Esophagus (tissue), 2 donors: ENCODE data around the gene STAT3. TPM values are rescaled to one million over a fixed set of nuclear protein-coding genes. Genes with fewer than 3 reads are reported as not detected.
"Not testable (repeated sequence)": the region's sequence is repeated elsewhere in the genome, so short reads cannot be mapped to it uniquely, and the experiment has no call there.

Experiments
- H3K27ac ChIP-seq, 2 donors: one replicate each; pipeline ENCODE4 v1.5.1; 2013; ENCODE audit warnings: low read depth in 2 of 2, mild to moderate bottlenecking in 2 of 2, inconsistent platforms in 1 of 2, low read length in 1 of 2, moderate library complexity in 1 of 2
- H3K27me3 ChIP-seq, 2 donors: one replicate each; pipeline ENCODE4 v1.6.1; 2013; ENCODE audit warnings: low read length in 2 of 2, control low read depth in 1 of 2, mild to moderate bottlenecking in 1 of 2; ENCODE audit not compliant: insufficient read depth in 2 of 2, control insufficient read depth in 1 of 2
- H3K36me3 ChIP-seq, 2 donors: one replicate each; pipeline ENCODE4 v1.6.1; 2013; ENCODE audit warnings: low read length in 1 of 2; ENCODE audit not compliant: control insufficient read depth in 2 of 2, insufficient read depth in 2 of 2
- H3K4me1 ChIP-seq, 2 donors: one replicate each; pipeline ENCODE4 v1.6.1; 2013; ENCODE audit warnings: low read length in 1 of 2; ENCODE audit not compliant: control insufficient read depth in 2 of 2, insufficient read depth in 2 of 2
- H3K4me3 ChIP-seq, 2 donors: one replicate each; pipeline ENCODE4 v1.5.1; 2013; ENCODE audit warnings: low read length in 2 of 2, mild to moderate bottlenecking in 2 of 2, low read depth in 1 of 2, moderate library complexity in 1 of 2
- H3K9me3 ChIP-seq, 2 donors: one replicate each; pipeline ENCODE4 v1.6.1; 2013; ENCODE audit warnings: mild to moderate bottlenecking in 2 of 2, low read depth in 1 of 2, low read length in 1 of 2, moderate library complexity in 1 of 2; ENCODE audit not compliant: control insufficient read depth in 2 of 2, insufficient read depth in 1 of 2
- WGBS, 2 donors: extraction: QIAGEN DNeasy Blood & Tissue Kit; methylation state at CpG; one replicate each; pipeline ENCODE4 v1.1.7; 2013; 5-methylcytosine and 5-hydroxymethylcytosine counted together
- polyA plus RNA-seq, 2 donors: library from polyadenylated mRNA; stranded (reverse); fragments of 200-250 nt; gene quantifications; one replicate each; pipeline ENCODE4 v1.2.3, GENCODE V29; 2013
- donor health status: healthy with polysubstance abuse.
- donor health status: Bipolar disorder and iron deficiency.

Gene STAT3
- polyA plus RNA-seq, 2 donors, result 30.8 to 64.2 TPM

DNA sequence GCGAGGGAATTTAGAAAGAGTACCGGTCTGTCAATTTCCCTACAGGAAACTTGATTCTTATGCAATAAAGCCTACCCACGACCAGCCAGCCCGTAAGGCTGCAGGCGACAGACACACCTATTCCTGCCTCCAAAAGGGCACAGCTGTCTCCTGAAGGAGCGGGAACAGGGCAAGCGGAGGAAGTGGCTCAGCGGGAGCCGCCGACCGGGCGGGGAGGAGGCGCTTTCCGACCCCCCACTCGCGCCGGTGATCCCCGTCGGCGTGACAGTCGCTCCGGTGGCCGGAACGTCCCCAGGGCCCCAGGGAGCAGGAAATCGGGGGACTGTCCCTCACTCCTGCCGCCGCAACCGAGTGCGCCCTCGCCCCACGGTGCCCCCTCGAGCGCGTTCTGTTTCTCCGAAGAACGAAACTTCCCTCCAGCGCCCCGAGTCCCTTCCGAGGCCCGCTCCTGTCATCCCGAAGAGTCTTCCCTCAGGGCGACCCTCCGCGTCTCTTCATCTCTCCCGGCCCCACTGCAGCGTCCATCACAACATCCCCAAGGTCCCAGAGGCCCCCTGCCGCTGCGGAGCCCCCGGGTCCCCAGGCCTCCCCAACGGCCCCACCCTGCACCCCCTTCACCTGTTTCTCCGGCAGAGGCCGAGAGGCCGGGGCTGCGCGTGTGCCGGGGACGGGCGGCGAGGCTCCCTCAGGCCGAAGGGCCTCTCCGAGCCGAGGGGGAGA lies 421 bp downstream of the STAT3 start:
- Histone ChIP-seq H3K4me1 (peaks cover 0 to 2% of the 10 kb centered on the region in 2 donors), H3K4me3 (peak overlapping the region; percentile 94 to 97), H3K27ac (peak overlapping the region; percentile 99), H3K27me3 (no peaks in the 10 kb centered on the region), H3K9me3 (no peaks in the 10 kb centered on the region), H3K36me3 (no peaks in the 10 kb centered on the region)
- 0% methylated on average over 52 to 62 of the region's 62 CpGs for WGBS, 2 donors

DNA sequence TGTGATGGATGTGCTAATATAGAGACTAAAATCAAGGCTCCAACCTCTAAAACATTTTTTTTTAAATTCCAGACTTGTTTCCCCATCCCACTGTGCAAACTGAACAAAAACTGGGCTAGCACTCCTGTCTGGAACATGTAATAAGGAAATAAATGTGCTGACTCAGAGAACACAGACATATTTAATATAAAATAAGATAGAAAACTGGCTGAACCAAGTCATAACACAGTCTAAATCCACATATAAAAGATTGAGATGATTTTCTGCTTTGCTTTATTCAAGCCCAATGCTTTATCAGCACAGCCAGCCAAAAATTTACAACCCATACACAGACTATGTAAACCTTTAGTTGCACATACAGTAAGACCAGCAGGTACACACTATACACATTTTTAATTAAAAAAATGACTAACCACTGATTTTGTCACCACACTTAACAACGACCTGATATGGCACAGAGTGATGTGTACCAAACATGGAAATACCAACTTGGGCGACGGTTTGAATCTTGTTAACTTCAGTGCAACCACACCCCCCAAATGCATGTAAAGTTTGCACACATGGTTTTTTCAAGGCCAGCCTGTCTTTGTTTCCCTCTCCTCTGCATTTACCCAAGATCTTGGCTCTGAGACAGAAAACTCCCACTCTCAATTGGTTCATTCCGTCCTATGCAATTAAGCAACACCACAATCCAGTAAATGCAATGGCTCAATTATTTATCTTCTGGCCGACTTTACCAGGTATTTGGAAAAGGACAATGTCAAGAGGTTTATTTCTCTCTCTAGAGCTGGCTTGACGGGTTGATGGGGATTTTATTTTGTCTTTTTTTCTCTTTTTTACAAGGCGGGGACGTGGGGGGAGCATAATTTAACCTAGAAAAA lies 1.2 kb downstream of the STAT3 start:
- 2% methylated on average over 8 of the region's 8 CpGs for WGBS, 2 donors
- Histone ChIP-seq H3K27me3 (no peaks in the 10 kb centered on the region), H3K4me1 (peaks cover 0 to 2% of the 10 kb centered on the region in 2 donors), H3K36me3 (no peaks in the 10 kb centered on the region), H3K4me3 (peak overlapping the region; percentile 94 to 97), H3K9me3 (no peaks in the 10 kb centered on the region), H3K27ac (peak overlapping the region; percentile 99)

DNA sequence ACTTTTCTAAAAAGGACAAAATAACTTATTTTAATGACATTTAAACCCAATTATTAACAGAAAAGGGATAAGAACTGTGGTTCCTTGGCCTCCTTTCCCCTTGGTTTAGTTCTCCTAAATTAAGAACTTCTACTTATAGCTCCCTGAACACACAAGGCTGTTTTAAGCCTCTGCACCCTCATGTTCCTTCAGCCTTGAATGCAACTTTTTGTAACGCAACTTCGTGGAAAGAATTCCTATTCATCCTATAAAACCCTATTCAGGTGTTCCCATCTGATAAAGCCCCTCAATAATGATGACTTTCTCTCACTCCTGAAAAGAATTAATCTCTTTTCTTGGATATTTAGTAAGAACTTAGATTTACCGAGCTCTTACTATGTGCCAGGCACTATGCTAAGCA lies 6.3 kb downstream of the STAT3 start:
- Histone ChIP-seq H3K36me3 (no peaks in the 10 kb centered on the region), H3K4me1 (peaks cover 0 to 2% of the 10 kb centered on the region in 2 donors), H3K27me3 (no peaks in the 10 kb centered on the region), H3K4me3 (no peak overlapping the region), H3K9me3 (no peaks in the 10 kb centered on the region), H3K27ac (no peak overlapping the region)
- 80% methylated on average over 3 of the region's 3 CpGs for WGBS, 2 donors

DNA sequence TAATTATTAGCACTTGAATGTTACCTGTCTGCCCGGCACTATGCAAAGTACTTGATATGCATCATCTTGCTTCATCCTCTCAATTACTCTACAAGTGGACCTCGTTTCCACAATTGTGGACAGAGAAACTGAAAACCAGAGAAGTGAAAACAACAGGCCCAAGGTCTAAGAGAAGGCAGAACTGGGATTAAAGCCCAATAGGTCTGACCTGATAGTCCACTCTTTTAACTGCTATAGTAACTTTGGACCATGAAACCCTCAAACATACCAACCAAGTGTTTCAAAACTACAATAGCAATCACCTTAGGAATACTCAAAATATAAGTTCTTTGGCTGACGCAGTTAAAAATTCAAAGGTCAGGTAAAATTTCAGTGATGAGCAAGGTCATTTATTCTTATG lies 7.3 kb downstream of the STAT3 start:
- no peak overlapping the region for H3K27ac ChIP-seq
- WGBS, 2 donors, result 81 to 84% methylated on average over 3 of the region's 3 CpGs

DNA sequence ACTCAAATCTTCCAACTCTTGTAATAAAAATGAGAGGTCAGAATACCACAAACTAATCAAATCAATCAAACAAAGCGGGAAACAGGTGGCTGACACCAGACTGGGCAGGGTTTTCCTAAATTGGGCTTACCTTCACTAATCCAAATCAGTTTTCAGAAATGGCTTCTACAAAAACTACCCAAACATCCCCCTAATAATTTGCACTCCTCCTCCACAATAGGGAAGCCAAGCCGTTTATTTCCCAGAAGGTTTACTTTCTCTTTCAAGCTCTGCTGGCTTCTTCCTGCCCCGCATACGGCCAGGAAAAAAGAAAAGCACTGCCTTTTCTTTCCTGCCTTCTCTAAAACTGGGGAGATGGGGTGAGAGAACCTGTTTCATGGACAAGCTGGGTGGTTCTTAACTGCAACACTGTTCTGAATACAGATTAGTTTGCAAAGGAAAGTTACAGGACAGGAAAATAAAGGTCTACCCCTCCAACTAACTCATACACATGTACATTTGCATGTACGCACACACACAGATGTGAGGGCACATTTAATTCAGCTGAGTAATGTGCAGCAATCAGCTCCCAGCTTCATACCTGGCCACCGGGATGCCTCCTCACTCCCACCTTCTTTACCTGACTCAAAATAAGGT lies 9.2 kb downstream of the STAT3 start:
- peak overlapping the region in 1 of 2 donors; percentile 37 for H3K4me3 ChIP-seq
- no peaks in the 10 kb centered on the region for H3K27me3 ChIP-seq
- H3K4me1 ChIP-seq, result no peaks in the 10 kb centered on the region
- WGBS, 2 donors, result 4 to 5% methylated on average over 6 of the region's 6 CpGs
- no peaks in the 10 kb centered on the region for H3K36me3 ChIP-seq
- H3K9me3 ChIP-seq, result no peaks in the 10 kb centered on the region
- peak overlapping the region; percentile 64 to 82 for H3K27ac ChIP-seq

More for the DNA sequence above, 7.3 kb downstream of the STAT3 start:
- Histone ChIP-seq H3K36me3 (no peaks in the 10 kb centered on the region), H3K9me3 (no peaks in the 10 kb centered on the region), H3K27me3 (no peaks in the 10 kb centered on the region), H3K4me3 (no peak overlapping the region), H3K4me1 (no peaks in the 10 kb centered on the region)

DNA sequence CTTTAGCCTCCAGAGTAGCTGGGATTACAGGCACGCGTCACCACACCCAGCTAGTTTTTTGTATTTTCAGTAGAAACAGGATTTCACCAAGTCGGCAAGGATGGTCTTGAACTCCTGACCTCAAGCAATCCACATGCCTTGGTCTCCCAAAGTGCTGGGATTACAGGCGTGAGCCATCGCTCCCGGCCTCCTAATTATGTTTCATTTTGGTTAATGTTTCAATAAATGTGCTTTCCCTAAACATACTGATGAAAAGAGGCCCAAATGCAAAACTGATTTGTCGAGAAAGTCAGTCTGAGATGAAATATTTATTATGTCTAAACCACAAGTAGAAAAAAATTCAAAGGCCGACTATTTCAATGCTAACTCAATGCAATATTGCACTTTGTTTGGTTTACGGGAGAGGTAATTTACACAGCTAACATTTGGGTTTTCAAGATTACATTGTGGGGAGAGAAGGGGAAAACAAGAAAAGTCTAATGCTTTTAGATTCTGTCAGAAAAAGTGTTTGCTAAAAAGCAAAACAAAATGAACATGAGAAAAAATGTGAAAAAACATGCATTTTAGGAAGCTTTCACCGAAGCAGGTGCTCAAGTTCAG lies 9.8 kb downstream of the STAT3 start:
- peak overlapping the region in 1 of 2 donors; percentile 37 for H3K4me3 ChIP-seq
- no peaks in the 10 kb centered on the region for H3K4me1 ChIP-seq
- no peaks in the 10 kb centered on the region for H3K9me3 ChIP-seq
- 38 to 43% methylated on average over 10 of the region's 10 CpGs for WGBS, 2 donors
- H3K36me3 ChIP-seq, result no peaks in the 10 kb centered on the region
- no peaks in the 10 kb centered on the region for H3K27me3 ChIP-seq
- H3K27ac ChIP-seq, result peak overlapping the region in 1 of 2 donors; percentile 64

DNA sequence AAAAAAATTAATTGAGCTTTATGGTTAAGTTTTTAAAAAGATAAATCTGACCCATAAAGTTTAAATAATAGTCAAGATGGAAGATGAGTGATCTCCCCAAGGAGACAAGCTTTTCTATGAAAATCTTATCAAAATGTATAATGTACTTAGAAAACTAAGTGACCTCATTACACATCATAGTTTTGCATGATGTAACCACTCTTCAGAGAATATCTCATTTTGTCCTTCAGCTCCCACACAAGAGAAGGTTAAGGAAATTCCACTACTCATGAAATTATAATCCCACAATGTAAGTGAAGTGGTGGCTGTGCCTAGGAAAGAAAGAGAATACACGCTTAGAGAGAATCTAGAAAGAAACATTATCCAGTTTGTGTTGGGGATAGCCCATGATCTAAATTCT lies 14.3 kb downstream of the STAT3 start:
- no peaks in the 10 kb centered on the region for H3K36me3 ChIP-seq
- WGBS, 2 donors, result 83% methylated on average over 1 of the region's 1 CpG
- H3K4me1 ChIP-seq, result no peaks in the 10 kb centered on the region
- H3K9me3 ChIP-seq, result no peaks in the 10 kb centered on the region
- H3K27me3 ChIP-seq, result no peaks in the 10 kb centered on the region
- no peak overlapping the region for H3K4me3 ChIP-seq
- no peak overlapping the region for H3K27ac ChIP-seq

DNA sequence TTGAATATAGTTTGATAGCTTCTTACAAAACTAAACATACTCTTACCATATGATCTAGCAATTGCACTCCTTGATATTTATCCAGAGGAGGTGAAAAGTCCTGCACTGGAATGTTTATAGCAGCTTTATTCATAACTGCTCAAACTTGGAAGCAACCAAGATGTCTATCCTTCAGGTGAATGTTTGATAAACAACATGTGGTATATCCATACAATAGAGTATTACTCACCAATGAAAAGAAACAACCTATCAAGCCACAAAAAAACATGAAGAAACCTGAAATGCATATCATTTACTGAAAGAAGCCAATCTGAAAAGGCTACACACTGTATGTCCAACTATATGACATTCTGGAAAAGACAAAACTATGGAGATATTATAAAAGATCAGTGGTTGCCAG lies 16.1 kb downstream of the STAT3 start:
- Histone ChIP-seq H3K27ac (no peak overlapping the region), H3K27me3 (no peaks in the 10 kb centered on the region), H3K9me3 (no peaks in the 10 kb centered on the region), H3K4me1 (no peaks in the 10 kb centered on the region), H3K4me3 (no peak overlapping the region), H3K36me3 (no peaks in the 10 kb centered on the region)

DNA sequence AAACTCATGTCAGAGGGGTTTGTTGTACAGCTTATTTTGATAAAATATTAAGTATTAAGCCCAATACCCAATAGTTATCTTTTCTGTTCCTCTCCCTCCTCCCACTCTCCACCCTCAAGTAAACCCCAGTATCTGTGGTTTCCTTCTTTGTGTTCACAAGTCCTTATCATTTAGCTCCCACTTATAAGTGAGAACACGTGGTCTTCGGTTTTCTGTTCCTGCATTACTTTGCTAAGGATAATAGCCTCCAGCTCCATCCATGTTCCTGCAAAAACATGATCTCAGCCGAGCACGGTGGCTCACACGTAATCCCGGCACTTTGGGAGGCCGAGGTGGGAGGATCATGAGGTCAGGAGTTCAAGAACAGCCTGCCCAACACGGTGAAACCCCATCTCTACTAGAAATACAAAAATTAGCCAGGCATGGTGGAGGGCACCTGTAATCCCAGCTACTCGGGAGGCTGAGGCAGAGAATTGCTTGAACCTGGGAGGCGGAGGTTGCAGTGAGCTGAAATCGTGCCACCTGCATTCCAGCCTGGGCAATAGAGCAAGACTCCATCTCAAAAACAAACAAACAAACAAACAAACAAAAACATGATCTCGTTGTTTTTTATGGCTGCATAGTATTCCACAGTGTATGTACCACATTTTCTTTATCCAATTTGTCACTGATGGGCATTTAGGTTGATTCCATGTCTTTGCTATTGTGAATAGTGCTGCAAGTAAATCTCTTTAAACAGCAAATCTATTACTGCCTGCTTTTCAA lies 19.3 kb downstream of the STAT3 start:
- not testable (repeated sequence) for H3K4me3 ChIP-seq, H3K9me3 ChIP-seq, H3K27me3 ChIP-seq, H3K36me3 ChIP-seq, H3K27ac ChIP-seq, H3K4me1 ChIP-seq
- 79 to 84% methylated on average over 12 of the region's 12 CpGs for WGBS, 2 donors
